Neural cell (in vitro differentiated cells): ENCODE results near the gene ADRM1. TPM values are rescaled to one million over a fixed set of nuclear protein-coding genes. Genes with fewer than 3 reads are reported as not detected.

ENCODE experiments used
- H2AFZ ChIP-seq: fragments of 200-600, 300-800 bp; sonication (generic), shearing (Covaris generic); 2 replicates; pipeline ENCODE4 v1.6.0; 2014; ENCODE audit warnings: low read depth, mild to moderate bottlenecking, antibody characterized with exemption, low read length, moderate library complexity
- H3F3A ChIP-seq: fragments of 200-600 bp; shearing (Covaris generic); 2 replicates; pipeline ENCODE4 v1.6.1; 2016; ENCODE audit warnings: mild to moderate bottlenecking, moderate library complexity, mixed read lengths, antibody characterized with exemption, low read length; ENCODE audit not compliant: insufficient read depth, poor library complexity, severe bottlenecking
- H3K27ac ChIP-seq: fragments of 200-600, 300-800 bp; sonication (generic), shearing (Covaris generic); 2 replicates; pipeline ENCODE4 v1.5.1; 2014; ENCODE audit warnings: mild to moderate bottlenecking, low read length, moderate library complexity
- H3K27me3 ChIP-seq: fragments of 300-800, 200-600 bp; sonication (generic), shearing (Covaris generic); 2 replicates; pipeline ENCODE4 v1.6.0; 2014; ENCODE audit warnings: mild to moderate bottlenecking, low read depth, low read length, moderate library complexity; ENCODE audit not compliant: insufficient read depth
- H3K36me3 ChIP-seq: fragments of 300-800, 200-600 bp; sonication (generic), shearing (Covaris generic); 2 replicates; pipeline ENCODE4 v1.5.1; 2014; ENCODE audit warnings: mild to moderate bottlenecking, antibody characterized with exemption, low read length, moderate library complexity; ENCODE audit not compliant: insufficient read depth
- H3K4me2 ChIP-seq: fragments of 300-800, 200-600 bp; sonication (generic), shearing (Covaris generic); 2 replicates; pipeline ENCODE4 v1.6.0; 2014; ENCODE audit warnings: mild to moderate bottlenecking, low read length
- H3K4me3 ChIP-seq: fragments of 300-800, 200-600 bp; sonication (generic), shearing (Covaris generic); 2 replicates; pipeline ENCODE4 v1.5.1; 2014; ENCODE audit warnings: mild to moderate bottlenecking, low read length, moderate library complexity
- H3K79me2 ChIP-seq: fragments of 200-600 bp; shearing (Covaris generic); replicated peaks from 2 replicates; pipeline ENCODE4 v1.6.0; 2014; ENCODE audit warnings: mild to moderate bottlenecking, low read length, moderate library complexity; ENCODE audit not compliant: insufficient read depth
- H3K9ac ChIP-seq: fragments of 300-800, 200-600 bp; sonication (generic), shearing (Covaris generic); 2 replicates; pipeline ENCODE4 v1.6.1; 2016; ENCODE audit warnings: mild to moderate bottlenecking, low read length, mixed read lengths
- H3K9me2 ChIP-seq: fragments of 200-600 bp; shearing (Covaris generic); 2 replicates; pipeline ENCODE4 v1.6.1; 2016; ENCODE audit warnings: mild to moderate bottlenecking, low read length, mixed read lengths; ENCODE audit not compliant: insufficient read depth
- H3K9me3 ChIP-seq: fragments of 200-600, 300-800 bp; sonication (generic), shearing (Covaris generic); 2 replicates; pipeline ENCODE4 v1.6.1; 2016; ENCODE audit warnings: mild to moderate bottlenecking, mixed run types, low read length, moderate library complexity, mixed read lengths
- H4K20me1 ChIP-seq: fragments of 200-600 bp; shearing (Covaris generic); 2 replicates; pipeline ENCODE4 v1.6.1; 2016; ENCODE audit warnings: mild to moderate bottlenecking, mixed run types; ENCODE audit not compliant: insufficient read depth
- CTCF ChIP-seq: fragments of 450-650 bp; IDR thresholded peaks from 2 replicates; pipeline ENCODE4 v1.5.1; 2014; ENCODE audit warnings: antibody characterized with exemption, mild to moderate bottlenecking, moderate library complexity; ENCODE audit not compliant: poor library complexity, severe bottlenecking
- EP300 ChIP-seq: fragments of 450-650 bp; conservative IDR thresholded peaks from 2 replicates; pipeline ENCODE4 v1.6.1; 2014; ENCODE audit warnings: antibody characterized with exemption, mild to moderate bottlenecking, moderate library complexity; ENCODE audit not compliant: poor library complexity, severe bottlenecking
- EZH2 ChIP-seq: fragments of 200-600, 300-800 bp; shearing (Covaris generic), sonication (generic); IDR thresholded peaks from 2 replicates; pipeline ENCODE4 v1.6.1; 2014; ENCODE audit warnings: antibody characterized with exemption, low read length, borderline replicate concordance, mild to moderate bottlenecking; ENCODE audit not compliant: insufficient read depth, poor library complexity, severe bottlenecking
- MXI1 ChIP-seq: fragments of 450-650 bp; conservative IDR thresholded peaks from 2 replicates; pipeline ENCODE4 v1.6.1; 2014; ENCODE audit warnings: antibody characterized with exemption, mild to moderate bottlenecking; ENCODE audit not compliant: poor library complexity, severe bottlenecking
- POLR2AphosphoS5 ChIP-seq: IDR thresholded peaks from 2 replicates; pipeline ENCODE4 v1.6.1; 2012
- RAD21 ChIP-seq: fragments of 450-650 bp; conservative IDR thresholded peaks from 2 replicates; pipeline ENCODE4 v1.6.1; 2014; ENCODE audit warnings: antibody characterized with exemption, mild to moderate bottlenecking, moderate library complexity
- SMC3 ChIP-seq: fragments of 450-650 bp; conservative IDR thresholded peaks from 2 replicates; pipeline ENCODE4 v1.6.1; 2014; ENCODE audit warnings: antibody characterized with exemption, mild to moderate bottlenecking, moderate library complexity; ENCODE audit not compliant: poor library complexity
- TAF1 ChIP-seq: IDR thresholded peaks from 2 replicates; pipeline ENCODE4 v1.6.1; 2012; ENCODE audit warnings: low read depth
- polyA plus RNA-seq: library from polyadenylated mRNA; depleted of rRNA; stranded (reverse); fragments of >200 nt; gene quantifications from 2 replicates; pipeline ENCODE4 v1.2.3, GENCODE V29; 2014
- TF ChIP-seq, protein P1 (sequence below): IDR thresholded peaks from 2 replicates; pipeline ENCODE4 v1.6.1; 2012; ENCODE audit warnings: borderline replicate concordance

ADRM1 gene
- polyA plus RNA-seq, 1 donor from 2014 or later = 111 TPM

GRCh38 chr20:62294516-62294915, 8.3 kb upstream of the ADRM1 start:
- Histone ChIP-seq H3K4me3 (no peak overlapping the region), H3K9ac (no peak overlapping the region), H2AFZ (no peak overlapping the region), H3K9me3 (no peaks in the 10 kb centered on the region), H3K9me2 (no peaks in the 10 kb centered on the region), H3K36me3 (peaks cover 6% of the 10 kb centered on the region), H3K79me2 (no peaks in the 10 kb centered on the region), H3F3A (no peaks in the 10 kb centered on the region), H4K20me1 (no peaks in the 10 kb centered on the region), H3K4me2 (no peak overlapping the region), H3K27ac (no peak overlapping the region), H3K27me3 (no peaks in the 10 kb centered on the region)
- no peak for TF ChIP-seq SMC3
- no peak for TF ChIP-seq EZH2
- TF ChIP-seq RAD21 = no peak
- TF ChIP-seq POLR2AphosphoS5 = no peak
- no peak for TF ChIP-seq MXI1
- no peak for TF ChIP-seq CTCF
- TF ChIP-seq, protein P1, sequence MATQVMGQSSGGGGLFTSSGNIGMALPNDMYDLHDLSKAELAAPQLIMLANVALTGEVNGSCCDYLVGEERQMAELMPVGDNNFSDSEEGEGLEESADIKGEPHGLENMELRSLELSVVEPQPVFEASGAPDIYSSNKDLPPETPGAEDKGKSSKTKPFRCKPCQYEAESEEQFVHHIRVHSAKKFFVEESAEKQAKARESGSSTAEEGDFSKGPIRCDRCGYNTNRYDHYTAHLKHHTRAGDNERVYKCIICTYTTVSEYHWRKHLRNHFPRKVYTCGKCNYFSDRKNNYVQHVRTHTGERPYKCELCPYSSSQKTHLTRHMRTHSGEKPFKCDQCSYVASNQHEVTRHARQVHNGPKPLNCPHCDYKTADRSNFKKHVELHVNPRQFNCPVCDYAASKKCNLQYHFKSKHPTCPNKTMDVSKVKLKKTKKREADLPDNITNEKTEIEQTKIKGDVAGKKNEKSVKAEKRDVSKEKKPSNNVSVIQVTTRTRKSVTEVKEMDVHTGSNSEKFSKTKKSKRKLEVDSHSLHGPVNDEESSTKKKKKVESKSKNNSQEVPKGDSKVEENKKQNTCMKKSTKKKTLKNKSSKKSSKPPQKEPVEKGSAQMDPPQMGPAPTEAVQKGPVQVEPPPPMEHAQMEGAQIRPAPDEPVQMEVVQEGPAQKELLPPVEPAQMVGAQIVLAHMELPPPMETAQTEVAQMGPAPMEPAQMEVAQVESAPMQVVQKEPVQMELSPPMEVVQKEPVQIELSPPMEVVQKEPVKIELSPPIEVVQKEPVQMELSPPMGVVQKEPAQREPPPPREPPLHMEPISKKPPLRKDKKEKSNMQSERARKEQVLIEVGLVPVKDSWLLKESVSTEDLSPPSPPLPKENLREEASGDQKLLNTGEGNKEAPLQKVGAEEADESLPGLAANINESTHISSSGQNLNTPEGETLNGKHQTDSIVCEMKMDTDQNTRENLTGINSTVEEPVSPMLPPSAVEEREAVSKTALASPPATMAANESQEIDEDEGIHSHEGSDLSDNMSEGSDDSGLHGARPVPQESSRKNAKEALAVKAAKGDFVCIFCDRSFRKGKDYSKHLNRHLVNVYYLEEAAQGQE = no peak
- TF ChIP-seq TAF1 = no peak
- TF ChIP-seq EP300 = no peak

GRCh38 chr20:62296724-62297448, 5.9 kb upstream of the ADRM1 start:
- H3K9me2 ChIP-seq = no peaks in the 10 kb centered on the region
- no peak overlapping the region for H3K4me3 ChIP-seq
- no peaks in the 10 kb centered on the region for H3K27me3 ChIP-seq
- H3K9me3 ChIP-seq = no peaks in the 10 kb centered on the region
- H3F3A ChIP-seq = no peaks in the 10 kb centered on the region
- no peak overlapping the region for H3K4me2 ChIP-seq
- H2AFZ ChIP-seq = no peak overlapping the region
- TF ChIP-seq POLR2AphosphoS5 (no peak), SMC3 (no peak), EZH2 (no peak), CTCF (no peak), TAF1 (no peak), EP300 (no peak), MXI1 (no peak), RAD21 (no peak)
- TF ChIP-seq, protein P1 = no peak
- no peak overlapping the region for H3K27ac ChIP-seq
- H3K36me3 ChIP-seq = no peaks in the 10 kb centered on the region
- no peak overlapping the region for H3K9ac ChIP-seq
- no peaks in the 10 kb centered on the region for H3K79me2 ChIP-seq
- no peaks in the 10 kb centered on the region for H4K20me1 ChIP-seq
